Calu3 (cell line): ENCODE measurements around the gene TBL1X. TPM values are rescaled to one million over a fixed set of nuclear protein-coding genes. Genes with fewer than 3 reads are reported as not detected.

Experiments used
- BruUV-seq: library from RNA; stranded (reverse); fragments of 400-500 nt; replicated peaks from 2 replicates; lab custom pipeline; 2021; lab: Mats Ljungman, UMichigan
- CTCF ChIA-PET: fragments of 300-600 bp; sonication (Branson Sonifier 250); formaldehyde crosslinking; loops from one replicate; lab custom pipeline; 2022; ENCODE audit warnings: antibody characterized with exemption; lab: Charles Lee
- DNase-seq: peaks from one replicate; pipeline ENCODE4 v3.0.0; 2022
- H3K27ac Mint-ChIP-seq: one replicate; pipeline ENCODE4 v1.8.0; 2022; ENCODE audit warnings: mixed read lengths; ENCODE audit not compliant: unreplicated experiment
- H3K27me3 Mint-ChIP-seq: one replicate; pipeline ENCODE4 v1.8.0; 2022; ENCODE audit warnings: mixed read lengths; ENCODE audit not compliant: unreplicated experiment
- H3K36me3 Mint-ChIP-seq: one replicate; pipeline ENCODE4 v1.8.0; 2022; ENCODE audit warnings: mild to moderate bottlenecking, moderate library complexity, mixed read lengths; ENCODE audit not compliant: insufficient read depth, unreplicated experiment
- H3K4me1 Mint-ChIP-seq: one replicate; pipeline ENCODE4 v1.8.0; 2022; ENCODE audit warnings: mild to moderate bottlenecking, low read depth, mixed read lengths; ENCODE audit not compliant: unreplicated experiment
- H3K4me3 Mint-ChIP-seq: one replicate; pipeline ENCODE4 v1.8.0; 2022; ENCODE audit warnings: mild to moderate bottlenecking, low read depth, moderate library complexity, mixed read lengths; ENCODE audit not compliant: unreplicated experiment
- H3K9me3 Mint-ChIP-seq: one replicate; pipeline ENCODE4 v1.8.0; 2022; ENCODE audit warnings: low read depth, mixed read lengths; ENCODE audit not compliant: unreplicated experiment
- CTCF ChIP-seq: fragments of 200-600 bp; IDR thresholded peaks from one replicate; pipeline ENCODE4 v1.8.0; 2022; ENCODE audit warnings: antibody characterized with exemption; ENCODE audit not compliant: unreplicated experiment
- intact Hi-C: fragments of 100-400 bp; cut with micrococcal nuclease; formaldehyde crosslinking; loops from one replicate; pipeline ENCODE4 v1.10.0; 2022; ENCODE audit not compliant: unreplicated experiment
- total RNA-seq: library from RNA; stranded (reverse); gene quantifications from 2 replicates; pipeline ENCODE4 v1.2.3, GENCODE V29; 2022

The TBL1X gene
- total RNA-seq, 1 experiment from 2014 or later = 25.0 TPM

- H3K27ac Mint-ChIP-seq = no peak overlapping the region
- BruUV-seq = no TSS peak
- H3K36me3 Mint-ChIP-seq = no peaks in the 10 kb centered on the region
- CTCF ChIA-PET = no interaction called here
- no peaks in the 10 kb centered on the region for H3K4me1 Mint-ChIP-seq
- no peak for DNase-seq
- H3K27me3 Mint-ChIP-seq = no peaks in the 10 kb centered on the region
- intact Hi-C loops = no loop called here
- no peak overlapping the region for H3K4me3 Mint-ChIP-seq
- TF ChIP-seq CTCF = no peak
- no peaks in the 10 kb centered on the region for H3K9me3 Mint-ChIP-seq
Measured at GRCh38 chrX:9687899-9688298, 223.0 kb downstream of the TBL1X start.

GRCh38 chrX:9688833-9689232, 224.0 kb downstream of the TBL1X start:
- Mint-ChIP-seq H3K36me3 (no peaks in the 10 kb centered on the region), H3K27me3 (no peaks in the 10 kb centered on the region), H3K4me1 (no peaks in the 10 kb centered on the region), H3K27ac (no peak overlapping the region), H3K4me3 (no peak overlapping the region), H3K9me3 (no peaks in the 10 kb centered on the region)
- no TSS peak for BruUV-seq
- no peak for DNase-seq
- no peak for TF ChIP-seq CTCF
- intact Hi-C loops = no loop called here
- CTCF ChIA-PET = no interaction called here

- Mint-ChIP-seq H3K27ac (no peak overlapping the region), H3K27me3 (no peaks in the 10 kb centered on the region), H3K4me3 (no peak overlapping the region), H3K9me3 (no peaks in the 10 kb centered on the region), H3K36me3 (no peaks in the 10 kb centered on the region), H3K4me1 (no peaks in the 10 kb centered on the region)
- CTCF ChIA-PET = no interaction called here
- TF ChIP-seq CTCF = no peak
- no TSS peak for BruUV-seq
- intact Hi-C loops = no loop called here
- no peak for DNase-seq
Measured at GRCh38 chrX:9690046-9690445, 225.2 kb downstream of the TBL1X start.

GRCh38 chrX:9693307-9694001, 228.6 kb downstream of the TBL1X start:
- Mint-ChIP-seq H3K9me3 (no peaks in the 10 kb centered on the region), H3K27me3 (no peaks in the 10 kb centered on the region), H3K4me3 (no peak overlapping the region), H3K36me3 (no peaks in the 10 kb centered on the region), H3K4me1 (no peaks in the 10 kb centered on the region), H3K27ac (no peak overlapping the region)
- no peak for TF ChIP-seq CTCF
- no peak for DNase-seq
- intact Hi-C loops = no loop called here
- CTCF ChIA-PET = no interaction called here
- BruUV-seq = no TSS peak
